NCI-H128 (cell line): ENCODE results near the gene PCYT1A.
"Not testable (repeated sequence)": the region's sequence is repeated elsewhere in the genome, so short reads cannot be mapped to it uniquely, and the experiment has no call there.

Source experiments
- DNase-seq: peaks from one replicate; lab custom pipeline; 2025; ENCODE audit not compliant: unreplicated experiment; lab: John Stamatoyannopoulos, UW

The PCYT1A gene

DNA sequence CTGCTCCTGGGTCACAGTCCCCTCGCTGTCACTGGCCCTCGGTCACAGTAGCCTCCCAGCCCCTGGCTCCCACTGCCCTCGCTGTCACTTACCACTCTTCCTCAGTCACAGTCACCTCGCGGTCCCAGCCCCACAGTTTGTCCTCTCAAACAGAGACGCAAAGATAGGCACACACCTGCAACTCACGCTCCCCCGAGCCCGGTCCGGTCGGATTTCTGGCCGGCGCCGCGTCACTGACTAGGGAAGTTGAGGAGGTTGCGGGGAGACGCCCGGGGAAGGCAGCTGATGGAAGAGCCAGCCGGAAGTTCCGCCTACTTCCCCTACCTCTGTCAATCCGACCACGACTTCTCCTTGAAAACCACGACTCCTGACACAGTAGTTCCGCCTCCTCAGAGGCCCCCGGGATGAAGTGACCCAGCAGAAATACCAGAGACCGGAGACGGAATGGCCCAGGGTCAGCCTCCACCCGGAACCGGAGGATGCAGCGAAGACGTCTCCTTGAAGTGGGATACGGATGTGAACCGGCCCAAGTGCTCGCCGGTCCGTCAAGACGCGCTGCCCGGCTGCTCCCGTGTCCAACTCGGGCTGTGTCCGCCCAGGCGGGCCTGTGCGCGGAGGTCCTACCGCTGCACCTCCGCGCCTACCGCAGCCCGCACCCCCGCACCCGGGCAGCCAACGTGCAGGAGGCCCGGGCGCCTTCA, at the start of gene PCYT1A:
Gene PCYT1A, minus strand, starts transcription at position 287 of the 701 bp plus-strand sequence. CDS start 17,195 bp downstream, outside the sequence.
- peak; percentile 88 for DNase-seq

DNA sequence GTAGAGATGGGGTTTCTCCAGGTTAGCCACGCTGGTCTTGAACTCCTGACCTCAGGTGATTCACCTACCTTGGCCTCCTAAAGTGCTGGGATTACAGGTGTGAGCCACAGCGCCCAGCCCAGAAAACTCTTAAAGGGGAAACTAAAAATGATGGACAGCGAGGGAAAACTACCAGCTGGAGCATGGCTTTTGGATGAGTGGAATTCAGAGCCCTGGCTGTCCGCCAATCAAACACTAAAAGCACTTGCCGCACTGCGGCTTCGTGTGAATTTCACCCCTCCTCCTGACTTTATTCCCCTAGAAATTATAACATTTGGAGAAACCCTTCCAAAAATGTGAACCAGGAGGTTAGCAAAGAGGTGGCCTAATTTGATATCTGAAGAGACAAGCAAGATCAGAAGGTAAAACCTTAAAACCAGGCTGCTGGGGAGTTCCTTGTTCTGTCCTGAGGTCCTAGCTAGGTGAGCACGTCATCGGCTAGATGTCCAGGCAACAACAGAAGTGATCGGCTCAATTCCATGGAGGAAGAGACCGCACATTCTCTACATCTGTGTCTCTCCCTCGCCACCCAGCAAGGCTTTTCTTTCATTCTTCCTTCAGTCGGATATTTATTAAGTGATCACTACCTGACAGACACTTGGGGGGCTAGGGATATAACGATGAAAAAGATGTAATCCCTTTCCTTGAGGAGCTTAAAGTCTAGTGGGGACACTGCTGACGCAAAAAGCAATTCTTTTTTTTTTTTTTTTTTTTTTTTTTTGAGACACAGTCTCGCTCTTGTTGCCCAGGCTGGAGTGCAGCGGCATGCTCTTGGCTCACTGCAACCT, 49.0 kb upstream of the PCYT1A start:
- DNase-seq: no peak

DNA sequence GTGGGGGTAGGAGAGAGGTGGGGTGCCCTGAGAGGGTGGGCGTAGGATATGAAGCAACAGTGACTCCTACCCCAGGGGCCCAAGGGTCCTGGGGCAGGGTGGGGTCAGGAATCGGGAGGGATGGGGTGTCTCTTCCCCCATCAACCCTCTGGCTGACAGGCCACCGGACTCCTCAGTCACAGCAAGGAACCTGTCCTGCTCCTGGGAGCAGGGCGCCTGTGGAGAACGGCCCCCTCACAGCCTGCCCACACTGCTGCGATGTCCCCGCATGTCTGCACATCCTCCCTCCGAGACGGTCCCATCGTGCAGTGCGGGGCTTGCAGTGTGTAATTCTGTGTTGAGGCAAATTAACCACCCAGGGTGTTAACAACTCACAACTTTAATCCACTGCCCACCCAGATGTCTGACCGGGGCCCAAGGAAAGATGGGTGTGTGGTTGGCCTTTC, 48.0 kb upstream of the PCYT1A start:
- no peak for DNase-seq

DNA sequence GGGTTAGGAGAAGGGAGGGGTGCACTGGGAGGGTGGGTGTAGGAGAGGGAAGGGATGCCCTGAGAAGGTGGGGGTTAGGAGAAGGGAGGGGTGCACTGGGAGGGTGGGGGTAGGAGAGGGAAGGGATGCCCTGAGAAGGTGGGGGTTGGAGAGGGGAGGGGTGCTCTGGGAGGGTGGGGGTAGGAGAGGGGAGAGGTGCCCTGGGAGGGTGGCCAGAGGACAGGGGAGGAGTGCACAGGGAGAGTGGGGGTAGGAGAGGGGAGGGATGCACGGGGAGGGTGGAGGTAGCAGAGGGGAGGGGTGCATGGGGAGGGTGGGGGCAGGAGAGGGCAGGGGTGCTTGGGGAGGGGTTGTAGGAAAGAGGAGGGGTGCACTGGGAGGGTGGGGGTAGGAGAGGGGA, 47.5 kb upstream of the PCYT1A start:
- DNase-seq: no peak

DNA sequence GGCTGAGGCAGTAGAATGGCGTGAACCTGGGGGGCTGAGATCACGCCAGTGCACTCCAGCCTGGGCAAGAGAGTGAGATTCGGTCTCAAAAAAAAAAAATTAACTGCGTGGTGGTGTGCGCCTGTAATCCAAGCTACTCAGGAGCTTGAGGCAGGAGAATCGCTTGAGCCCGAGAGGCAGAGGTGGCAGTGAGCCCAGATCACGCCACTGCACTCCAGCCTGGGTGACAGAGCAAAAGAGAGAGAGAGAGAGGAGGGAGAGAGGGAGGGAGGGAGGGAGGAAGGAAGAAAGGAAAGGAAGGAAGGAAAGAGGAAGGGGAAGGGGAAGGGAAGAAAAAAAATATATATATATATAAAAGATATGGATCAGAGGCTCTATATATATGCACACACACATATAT, 44.6 kb upstream of the PCYT1A start:
- DNase-seq: no peak

DNA sequence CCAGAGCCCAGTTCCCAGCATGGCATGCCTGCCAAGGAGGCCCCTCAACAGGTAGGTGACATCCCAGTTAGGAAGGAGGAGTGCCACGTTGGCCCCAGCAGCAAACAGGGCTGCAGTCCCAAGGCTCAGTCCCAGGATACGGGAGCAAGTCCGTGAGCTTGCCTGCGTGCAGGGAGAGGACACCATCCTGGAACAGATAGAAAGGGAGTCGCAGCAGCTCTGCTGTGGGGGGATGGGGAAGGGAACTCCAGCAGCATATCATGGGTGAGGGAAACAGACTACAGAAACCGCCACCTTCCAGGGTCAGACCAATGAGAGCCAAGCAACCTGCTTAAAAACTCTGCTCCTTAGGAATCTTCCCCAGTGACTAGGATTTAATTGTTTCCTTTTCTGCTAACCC, 39.9 kb upstream of the PCYT1A start:
- DNase-seq: no peak

DNA sequence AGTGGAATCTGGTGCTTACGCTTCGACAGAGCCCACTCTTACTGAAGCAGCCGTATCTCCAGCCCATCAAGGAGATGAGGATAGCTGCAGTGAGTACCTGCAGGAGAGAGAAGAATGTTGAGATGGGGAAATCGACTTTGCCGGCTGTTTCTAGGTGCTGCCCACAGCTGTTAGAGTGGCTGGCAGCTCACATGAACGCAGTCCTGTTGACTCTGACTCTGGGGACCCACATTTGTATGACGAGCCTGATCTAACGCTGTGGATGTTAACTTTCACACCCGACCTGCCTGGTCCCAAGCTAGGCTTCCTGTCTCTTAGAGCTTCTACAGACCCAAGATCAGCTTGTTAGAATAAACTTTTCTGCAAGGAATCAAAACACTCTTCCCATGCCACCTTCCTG, 39.4 kb upstream of the PCYT1A start:
- DNase-seq: no peak

DNA sequence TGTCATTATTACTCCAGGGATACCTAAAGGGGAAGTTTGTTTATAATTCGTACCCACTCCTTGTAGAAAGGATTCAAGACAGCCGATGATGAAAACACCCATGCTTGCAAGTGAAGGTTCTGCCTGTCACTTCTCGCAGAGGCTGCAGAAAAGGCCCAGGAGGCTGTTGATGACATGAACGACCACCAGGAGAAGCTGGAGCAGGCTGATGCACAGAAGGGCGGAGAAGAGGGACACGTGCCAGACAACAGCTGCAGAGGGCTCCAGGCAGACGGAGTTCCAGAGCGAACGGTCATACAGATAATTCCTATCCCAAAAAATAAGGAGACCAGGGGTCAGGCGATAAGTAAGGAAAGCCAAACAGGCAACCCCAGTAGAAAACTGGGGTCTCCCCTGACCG, 36.2 kb upstream of the PCYT1A start:
- no peak for DNase-seq

DNA sequence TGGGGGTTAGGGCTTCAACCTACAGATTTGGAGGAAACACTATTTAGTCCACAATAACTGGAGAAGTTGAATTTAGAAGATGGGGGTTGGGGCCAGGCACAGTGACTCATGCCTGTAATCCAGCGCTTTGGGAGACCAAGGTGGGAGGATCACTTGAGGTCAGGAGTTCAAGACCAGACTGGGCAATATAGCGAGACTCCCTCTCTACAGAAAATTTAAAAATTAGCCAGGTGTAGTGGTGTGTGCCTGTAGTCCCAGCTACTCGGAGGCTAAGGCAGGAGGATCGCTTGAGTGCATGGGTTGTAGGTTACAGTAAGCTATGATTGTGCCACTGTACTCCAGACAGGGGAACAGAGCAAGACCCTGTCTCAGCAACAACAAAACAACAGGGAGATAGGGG, 35.5 kb upstream of the PCYT1A start:
- no peak for DNase-seq

DNA sequence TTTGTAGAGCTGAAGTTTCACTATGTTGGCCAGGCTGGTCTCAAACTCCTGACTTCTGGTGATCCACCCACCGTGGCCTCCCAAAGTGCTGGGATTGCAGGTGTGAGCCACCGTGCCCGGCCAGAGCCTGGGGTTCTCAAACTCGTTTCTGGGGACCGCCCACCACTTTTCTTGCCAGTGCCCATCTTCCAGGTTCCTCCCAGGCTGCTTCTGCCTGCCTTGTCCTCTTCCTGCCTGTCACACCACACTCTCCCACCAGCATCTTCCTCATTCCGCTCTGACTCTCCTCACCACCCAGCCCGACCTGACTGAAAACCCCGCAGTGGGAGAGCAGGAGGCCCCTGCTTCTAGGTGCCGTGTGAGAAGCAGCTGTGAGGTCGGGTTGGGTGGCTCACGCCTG, 33.6 kb upstream of the PCYT1A start:
- DNase-seq: no peak

DNA sequence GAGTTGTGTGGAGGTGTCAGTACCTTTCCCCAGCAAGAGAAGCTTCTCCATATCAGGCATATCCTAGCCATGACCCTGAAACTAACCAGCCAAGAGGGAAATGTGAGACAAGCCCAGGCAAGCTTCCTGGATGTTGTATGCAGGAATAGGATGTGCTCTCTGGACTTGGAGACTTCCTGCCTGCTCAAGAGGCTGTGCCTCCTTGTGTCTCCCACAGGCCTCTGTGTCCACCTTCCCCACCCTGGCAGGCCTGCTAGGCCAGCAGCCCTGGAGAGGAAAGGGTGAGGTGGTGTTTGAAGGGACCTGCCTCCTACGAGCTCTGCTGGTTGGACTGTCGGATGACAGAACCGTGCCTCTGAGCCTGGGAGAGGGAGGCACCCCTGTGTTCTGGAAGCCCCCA, 32.6 kb upstream of the PCYT1A start:
- no peak for DNase-seq

DNA sequence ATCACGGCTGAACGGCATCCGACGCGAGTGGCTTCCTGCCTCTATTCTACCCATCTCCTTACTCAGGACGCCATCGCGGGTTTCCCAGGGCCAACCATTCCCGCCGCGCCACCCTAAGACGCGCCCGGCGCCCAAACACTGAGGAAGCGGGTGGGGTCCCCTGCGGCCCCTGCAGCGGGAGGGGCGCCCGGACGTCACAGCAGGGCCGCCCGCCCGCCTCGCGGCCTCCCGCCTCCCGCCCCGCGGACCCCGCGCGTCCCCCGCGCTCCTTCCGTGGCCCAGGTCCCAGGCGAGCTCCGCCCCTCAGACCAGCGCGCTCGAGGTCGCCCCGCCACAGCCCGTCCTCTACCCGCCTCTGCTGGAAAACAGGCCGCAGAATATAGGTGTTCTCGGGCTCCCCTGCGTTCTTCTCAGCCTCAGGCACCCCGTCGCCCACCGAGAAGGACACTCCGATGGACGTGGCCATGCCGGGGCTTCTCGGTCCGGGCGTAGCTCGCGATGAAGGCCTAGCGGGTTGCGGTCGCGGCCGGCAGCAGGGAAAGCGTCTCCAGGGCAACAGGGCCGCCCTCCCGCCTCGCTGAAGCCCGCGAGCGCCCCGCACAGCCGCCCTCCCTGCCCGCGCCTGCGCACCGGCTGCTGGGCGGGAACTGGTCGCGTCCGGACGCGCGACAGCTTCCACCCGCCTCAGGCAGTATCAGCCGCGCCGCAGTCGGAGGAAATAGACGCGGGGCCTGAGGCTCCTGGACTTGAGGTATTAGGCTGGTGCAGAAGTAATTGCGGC, 30.4 kb upstream of the PCYT1A start, which contains the start of gene DYNLT2B:
Gene DYNLT2B, minus strand, starts transcription at position 554 of the 781 bp plus-strand sequence. Its CDS starts 88 bp downstream, at position 466.
- DNase-seq: peak; percentile 81

DNA sequence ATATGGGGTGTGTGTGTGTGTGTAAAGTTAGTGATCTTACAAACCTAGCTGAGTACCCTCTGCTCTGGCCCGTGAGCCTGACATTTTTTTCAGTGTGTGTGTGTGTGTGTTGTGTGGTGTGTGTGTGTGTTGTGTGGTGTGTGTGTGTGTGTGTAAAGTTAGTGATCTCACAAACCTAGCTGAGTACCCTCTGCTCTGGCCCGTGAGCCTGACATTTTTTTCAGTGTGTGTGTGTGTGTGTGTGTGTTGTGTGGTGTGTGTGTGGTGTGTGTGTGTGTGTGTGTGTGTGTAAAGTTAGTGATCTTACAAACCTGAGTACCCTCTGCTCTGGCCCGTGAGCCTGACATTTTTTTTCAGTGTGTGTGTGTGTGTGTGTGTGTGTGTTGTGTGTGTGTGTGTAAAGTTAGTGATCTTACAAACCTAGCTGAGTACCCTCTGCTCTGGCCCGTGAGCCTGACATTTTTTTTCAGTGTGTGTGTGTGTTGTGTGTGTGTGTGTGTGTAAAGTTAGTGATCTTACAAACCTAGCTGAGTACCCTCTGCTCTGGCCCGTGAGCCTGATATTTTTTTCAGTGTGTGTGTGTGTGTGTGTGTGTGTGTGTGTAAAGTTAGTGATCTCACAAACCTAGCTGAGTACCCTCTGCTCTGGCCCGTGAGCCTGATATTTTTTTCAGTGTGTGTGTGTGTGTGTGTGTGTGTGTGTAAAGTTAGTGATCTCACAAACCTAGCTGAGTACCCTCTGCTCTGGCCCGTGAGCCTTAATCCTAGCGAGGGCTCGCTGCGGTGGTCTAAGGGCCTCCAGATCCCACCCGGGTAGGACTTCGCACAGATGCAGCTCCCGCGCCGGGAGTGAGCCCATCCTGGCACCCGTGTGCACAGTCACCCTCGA, 29.5 kb upstream of the PCYT1A start:
- not testable (repeated sequence) for DNase-seq

DNA sequence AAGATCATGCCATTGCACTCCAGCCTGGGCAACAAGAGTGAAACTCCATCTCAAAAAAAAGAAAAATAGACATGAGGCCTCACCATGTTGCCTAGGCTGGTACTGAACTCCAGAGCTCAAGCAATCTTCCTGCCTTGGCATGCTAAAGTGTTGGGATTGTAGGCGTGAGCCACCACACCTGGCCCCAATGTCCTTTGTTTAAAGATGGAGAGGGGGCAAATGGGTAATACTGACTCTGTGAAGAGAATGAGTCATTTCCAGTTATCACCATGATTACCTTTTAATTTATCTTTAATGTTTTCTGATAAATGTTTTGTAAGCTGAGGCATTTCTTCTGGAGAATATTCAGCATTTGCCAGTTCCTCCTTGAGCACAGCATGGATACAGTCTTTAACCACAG, 28.3 kb upstream of the PCYT1A start:
- no peak for DNase-seq

DNA sequence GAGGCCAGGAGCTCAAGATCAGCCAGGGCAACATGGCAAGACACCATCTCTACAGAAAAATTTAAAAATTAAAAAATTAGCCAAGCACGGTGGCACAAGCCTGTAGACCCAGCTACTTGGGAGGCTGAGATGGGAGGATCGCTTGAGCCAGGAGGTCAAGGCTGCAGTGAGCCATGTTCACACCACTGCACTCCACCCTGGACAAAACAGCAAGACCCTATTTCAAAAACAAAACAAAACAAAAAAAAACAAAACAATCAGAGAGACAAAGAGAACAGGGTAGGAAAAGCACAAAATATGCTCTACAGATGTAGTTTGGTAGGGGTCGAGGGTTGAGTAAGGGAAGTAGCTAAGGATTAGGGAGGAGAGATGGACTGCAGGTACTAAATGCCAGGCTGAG, 27.1 kb upstream of the PCYT1A start:
- DNase-seq: no peak

DNA sequence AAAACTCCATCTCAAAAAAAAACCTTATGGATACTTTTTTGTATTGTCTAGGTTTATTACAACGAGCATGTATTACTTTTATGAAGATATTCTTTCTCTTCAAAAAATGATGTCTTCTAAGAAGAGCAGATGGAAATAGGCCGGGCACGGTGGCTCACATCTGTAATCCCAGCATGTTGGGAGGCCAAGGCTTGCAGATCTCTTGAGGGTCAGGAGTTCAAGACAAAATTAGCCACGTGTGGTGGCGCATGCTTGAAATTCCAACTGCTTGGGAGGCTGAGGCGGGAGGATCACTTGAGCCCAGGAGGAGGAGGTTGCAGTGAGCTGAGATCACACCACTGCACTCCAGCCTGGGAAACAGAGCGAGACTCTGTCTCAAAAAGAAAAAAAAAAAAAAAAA, 26.6 kb upstream of the PCYT1A start:
- DNase-seq: not testable (repeated sequence)

DNA sequence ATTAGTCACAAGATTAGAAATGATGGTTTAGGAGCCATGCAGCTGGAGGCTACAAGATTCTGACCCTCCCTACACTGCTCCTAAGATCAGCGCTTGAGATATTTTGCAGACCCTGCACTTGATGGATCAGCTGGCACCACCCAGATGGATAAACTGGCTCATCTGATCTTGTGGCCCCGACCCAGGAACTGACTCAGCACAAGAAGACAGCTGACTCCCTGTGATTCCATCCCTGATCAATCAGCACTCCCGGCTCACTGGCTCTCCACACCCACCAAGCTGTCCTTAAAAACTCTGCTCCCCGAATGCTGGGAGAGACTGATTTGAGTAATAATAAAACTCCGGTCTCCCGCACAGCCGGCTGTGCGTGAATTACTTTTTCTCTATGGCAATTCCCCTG, 15.4 kb upstream of the PCYT1A start:
- not testable (repeated sequence) for DNase-seq

DNA sequence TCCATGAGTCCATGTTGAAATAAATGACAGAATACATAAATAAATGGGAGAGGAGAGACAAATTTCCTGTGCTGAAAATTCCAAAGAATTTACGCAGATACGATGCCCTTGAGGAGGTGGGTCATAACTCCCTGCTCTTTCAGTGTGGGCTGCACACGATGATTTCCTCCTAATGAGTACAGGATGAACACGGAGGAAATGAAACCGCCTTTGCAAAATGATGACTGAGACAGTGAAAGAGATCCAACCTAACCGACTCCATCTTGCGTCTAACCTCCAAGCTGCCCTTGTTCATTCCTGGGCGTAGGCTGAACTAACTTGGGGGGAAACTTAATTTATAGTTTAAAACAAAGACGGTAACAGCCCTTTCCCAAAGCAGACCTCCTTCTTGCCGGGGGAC, 15.0 kb upstream of the PCYT1A start:
- DNase-seq: not testable (repeated sequence)

DNA sequence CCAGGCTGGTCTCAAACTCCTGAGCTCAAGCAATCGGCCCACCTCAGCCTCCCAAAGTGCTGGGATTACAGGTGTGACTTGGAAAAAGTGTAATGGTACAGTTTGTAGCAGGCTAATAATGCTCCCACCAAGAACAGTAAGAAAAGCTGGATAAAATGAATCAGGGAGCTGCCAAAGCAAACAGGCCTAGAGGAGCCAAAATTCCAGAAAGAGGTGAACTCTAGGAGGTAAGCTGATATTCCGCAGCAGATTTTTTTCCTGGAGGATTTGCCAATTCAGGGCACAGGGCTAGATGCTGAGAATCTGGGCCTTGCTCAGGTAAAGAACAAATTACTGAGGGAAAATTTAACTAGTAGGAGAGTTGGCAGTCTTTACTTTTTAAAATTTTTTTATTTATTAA, 11.0 kb upstream of the PCYT1A start:
- DNase-seq: no peak

DNA sequence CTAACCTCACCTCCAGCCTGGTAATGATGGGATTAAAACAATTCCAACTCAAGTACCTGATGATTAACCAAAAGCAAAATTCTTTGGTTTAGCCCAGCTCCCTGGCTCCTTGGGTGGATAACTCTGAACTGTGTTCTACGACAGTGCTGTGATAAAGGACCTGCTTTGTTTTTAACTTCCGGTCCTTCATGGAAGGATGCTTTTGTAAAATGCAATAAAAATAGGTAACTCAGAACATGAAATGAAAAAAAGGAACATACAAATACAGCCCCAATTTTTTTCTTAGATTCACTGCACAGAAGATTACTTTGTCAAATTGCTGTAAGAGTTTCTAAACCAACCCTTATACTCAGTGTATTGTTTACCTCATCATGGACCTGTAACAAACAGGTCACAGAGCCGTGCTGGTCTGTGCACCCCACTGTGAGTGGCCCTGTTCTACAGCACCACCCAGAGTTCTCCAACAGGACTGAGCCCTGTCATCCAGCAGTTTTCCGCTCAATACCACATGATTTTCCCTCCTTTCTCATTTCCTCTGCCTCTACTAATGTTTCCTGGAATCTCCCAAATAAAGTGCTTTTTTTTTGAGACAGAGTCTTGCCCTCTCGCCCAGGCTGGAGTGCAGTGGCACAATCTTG, 4.9 kb upstream of the PCYT1A start:
- no peak for DNase-seq
